BJ (cell line): Measurements from ENCODE around the gene NPAT. TPM values are rescaled to one million over a fixed set of nuclear protein-coding genes. Genes with fewer than 3 reads are reported as not detected.
"Not testable (repeated sequence)": the region's sequence is repeated elsewhere in the genome, so short reads cannot be mapped to it uniquely, and the experiment has no call there.

Experiments used
- CTCF ChIA-PET: fragments of 350-600 bp; formaldehyde crosslinking; extraction: SDS; loops from one replicate; lab custom pipeline; 2021; ENCODE audit warnings: antibody characterized with exemption, inconsistent platforms; lab: Yijun Ruan, JAX
- POLR2A ChIA-PET: fragments of 300-600 bp; sonication (Branson Sonifier 250); formaldehyde crosslinking; extraction: SDS; loops from one replicate; lab custom pipeline; 2021; ENCODE audit warnings: antibody characterized with exemption; lab: Charles Lee
- DNase-seq: peaks from one replicate; pipeline ENCODE4 v3.0.0-alpha.2; 2011; ENCODE audit warnings: low read depth
- H3K27me3 ChIP-seq: 2 replicates; pipeline ENCODE4 v1.6.0; 2011; ENCODE audit warnings: low read length; ENCODE audit not compliant: control insufficient read depth, insufficient read depth
- H3K36me3 ChIP-seq: 2 replicates; pipeline ENCODE4 v1.5.1; 2011; ENCODE audit warnings: low read length; ENCODE audit not compliant: control insufficient read depth, insufficient read depth
- H3K4me3 ChIP-seq: 2 replicates; pipeline ENCODE4 v1.5.1; 2011; ENCODE audit warnings: low read depth, mild to moderate bottlenecking, control low read depth, low read length
- CTCF ChIP-seq: IDR thresholded peaks from 2 replicates; pipeline ENCODE4 v1.5.1; 2011; ENCODE audit warnings: low read depth, mild to moderate bottlenecking, control low read depth, inconsistent platforms, low read length, moderate library complexity; ENCODE audit not compliant: insufficient read depth
- polyA plus RNA-seq: library from polyadenylated mRNA; depleted of rRNA; stranded (reverse); fragments of >200 nt; gene quantifications from 2 replicates; pipeline ENCODE4 v1.2.3, GENCODE V29; 2011

Gene NPAT
- polyA plus RNA-seq, 1 experiment: 3.8 TPM

- H3K36me3 ChIP-seq: peaks cover 6% of the 10 kb centered on the region
- H3K27me3 ChIP-seq: no peaks in the 10 kb centered on the region
- CTCF ChIA-PET: no interaction called here
- no peak overlapping the region for H3K4me3 ChIP-seq
- POLR2A ChIA-PET: no interaction called here
- DNase-seq: no peak
- no peak for TF ChIP-seq CTCF
Measured at GRCh38 chr11:108142304-108142703, 80.1 kb downstream of the NPAT start.

- Histone ChIP-seq H3K27me3 (no peaks in the 10 kb centered on the region), H3K4me3 (no peak overlapping the region), H3K36me3 (peaks cover 3% of the 10 kb centered on the region)
- no peak for DNase-seq
- CTCF ChIA-PET: interaction anchor here (0.6 to 1.6 kb wide), 2 partner anchors 10 to 495 kb away, joined by 3 to 4 read pairs; no protein-coding TSS in a partner anchor
- no peak for TF ChIP-seq CTCF
- POLR2A ChIA-PET: no interaction called here
Measured at GRCh38 chr11:108137212-108137611, 85.2 kb downstream of the NPAT start.

GRCh38 chr11:108135845-108136544 lies 86.4 kb downstream of the NPAT start:
- TF ChIP-seq CTCF: peak; percentile 28; the same call in 1 of the 2 replicates
- Histone ChIP-seq H3K36me3 (peaks cover 3% of the 10 kb centered on the region), H3K4me3 (no peak overlapping the region), H3K27me3 (no peaks in the 10 kb centered on the region)
- ChIA-PET CTCF (interaction anchor here (0.6 kb wide), 1 partner anchor 376 kb away, joined by 3 read pairs; no protein-coding TSS in a partner anchor), POLR2A (no interaction called here)
- DNase-seq: no peak

GRCh38 chr11:108132993-108133538 lies 89.4 kb downstream of the NPAT start:
- DNase-seq, CTCF ChIA-PET, POLR2A ChIA-PET, H3K4me3 ChIP-seq, H3K27me3 ChIP-seq, H3K36me3 ChIP-seq: not testable (repeated sequence)

DNA sequence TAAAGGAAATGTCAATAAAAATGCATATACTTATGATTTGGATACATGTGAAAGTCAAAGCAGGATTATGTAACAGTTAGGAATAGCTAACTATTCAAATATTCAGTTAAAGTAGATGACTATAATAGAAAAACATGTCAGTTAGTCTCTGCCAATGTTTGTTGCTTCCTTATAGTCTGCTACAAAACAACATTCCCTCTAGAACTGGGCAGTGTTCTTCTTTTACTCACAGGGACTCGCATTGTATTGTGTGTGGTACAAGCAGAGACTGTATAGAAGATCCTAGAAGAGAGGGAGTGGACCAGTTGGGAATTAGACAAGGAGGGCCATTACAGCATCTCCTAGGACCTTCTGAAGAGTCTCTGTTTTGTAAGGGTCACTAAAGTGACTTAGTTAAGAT lies 90.4 kb downstream of the NPAT start:
- no peak for DNase-seq
- no peaks in the 10 kb centered on the region for H3K36me3 ChIP-seq
- H3K4me3 ChIP-seq: no peak overlapping the region
- ChIA-PET POLR2A (no interaction called here), CTCF (no interaction called here)
- H3K27me3 ChIP-seq: no peaks in the 10 kb centered on the region
- no peak for TF ChIP-seq CTCF
